Activated T-cell treated with anti-CD3 and anti-CD28 coated beads for 24 hours (primary cell): Measurements from ENCODE around the gene CD300LB.
"Not testable (repeated sequence)": the region's sequence is repeated elsewhere in the genome, so short reads cannot be mapped to it uniquely, and the experiment has no call there.

Experiments used
- DNase-seq: peaks from one replicate; pipeline ENCODE4 v3.0.0-alpha.2; 2020; ENCODE audit warnings: low read depth

The CD300LB gene

DNA sequence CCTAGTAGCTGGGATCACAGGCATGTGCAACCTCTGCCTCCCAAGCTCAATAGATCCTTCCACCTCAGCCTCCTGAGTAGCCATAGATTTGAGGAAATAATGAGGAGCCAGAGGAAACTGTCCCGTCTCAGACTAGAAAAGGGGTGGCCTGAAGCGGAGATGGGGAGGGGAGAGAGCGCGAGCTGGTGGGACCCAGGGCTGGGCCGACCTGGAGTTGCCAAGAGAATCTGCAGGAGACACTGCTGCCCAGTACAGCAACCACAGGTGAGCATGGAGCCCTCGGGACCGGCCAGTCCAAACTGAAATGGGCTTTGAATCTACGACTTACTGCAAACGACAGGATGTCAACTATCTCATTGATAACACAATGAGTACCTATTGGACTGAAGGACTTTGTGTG, 40.6 kb downstream of the CD300LB start:
- DNase-seq = no peak

DNA sequence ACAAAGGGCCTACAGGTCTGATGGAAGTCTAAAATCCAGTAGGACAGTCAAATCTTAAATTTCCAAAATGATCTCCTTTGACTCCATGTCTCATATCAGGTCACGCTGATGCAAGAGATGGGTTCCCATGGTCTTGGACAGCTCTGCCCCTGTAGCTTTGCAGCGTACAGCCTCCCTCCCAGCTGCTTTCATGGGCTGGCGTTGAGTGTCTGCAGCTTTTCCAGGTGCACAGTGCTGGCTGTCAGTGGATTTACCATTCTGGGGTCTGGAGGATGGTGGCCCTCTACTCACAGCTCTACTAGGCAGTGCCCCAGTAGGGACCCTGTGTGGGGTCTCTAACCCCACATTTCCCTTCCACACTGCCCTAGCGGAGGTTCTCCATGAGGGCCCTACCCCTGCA, 43.0 kb downstream of the CD300LB start:
- DNase-seq = not testable (repeated sequence)

DNA sequence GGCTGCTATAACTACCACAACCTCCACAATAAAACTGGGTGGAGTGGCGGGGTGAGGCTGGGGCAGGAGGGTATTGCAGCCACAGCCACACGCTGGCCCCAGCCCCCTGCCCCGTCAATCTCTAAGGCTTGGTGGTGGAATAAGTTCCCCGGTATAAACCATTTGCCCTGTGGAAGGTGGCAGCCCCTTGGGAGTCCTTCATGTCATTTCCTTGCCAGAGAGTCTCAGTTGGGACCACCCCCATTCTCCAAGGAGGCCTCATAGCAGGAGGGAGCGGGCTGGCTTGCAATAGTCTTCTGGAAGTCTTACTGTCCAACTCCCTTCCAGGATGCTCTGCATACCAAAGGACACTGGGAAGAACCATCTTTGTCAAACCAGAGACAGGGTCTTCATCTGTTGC, 45.4 kb downstream of the CD300LB start:
- no peak for DNase-seq

DNA sequence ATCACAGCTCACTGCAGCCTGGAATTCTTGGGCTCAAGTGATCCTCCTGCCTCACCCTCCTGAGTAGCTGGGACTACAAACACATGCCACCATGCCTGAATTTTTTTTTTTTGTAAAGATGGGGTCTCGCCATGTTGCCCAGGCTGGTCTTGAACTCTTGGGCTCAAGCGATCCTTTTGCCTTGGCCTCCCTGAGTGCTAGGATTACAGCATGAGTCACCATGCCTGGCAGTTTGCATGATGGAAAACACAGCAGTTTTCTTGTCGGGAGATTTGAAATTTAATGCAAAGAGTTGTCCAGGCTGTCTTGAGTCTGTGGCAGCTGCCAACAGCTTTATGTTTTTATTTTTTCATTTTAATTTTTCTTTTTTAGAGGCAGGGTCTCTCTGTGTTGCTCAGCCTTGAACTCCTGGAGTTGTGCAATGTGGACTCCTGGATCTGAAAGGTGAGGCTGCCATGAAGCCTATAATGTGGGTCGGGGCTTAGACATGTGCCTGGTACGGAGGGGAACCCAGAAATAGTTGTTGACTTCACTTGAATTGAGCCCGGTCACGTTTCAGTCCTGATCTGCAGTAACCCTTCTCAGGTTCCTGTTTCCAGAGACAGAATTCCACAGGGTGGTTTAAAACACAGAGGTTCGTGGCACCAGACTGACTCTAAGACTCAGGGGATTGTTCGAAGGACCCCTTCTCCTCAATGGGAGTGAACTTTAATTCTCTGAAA, 46.1 kb downstream of the CD300LB start:
- DNase-seq = no peak

DNA sequence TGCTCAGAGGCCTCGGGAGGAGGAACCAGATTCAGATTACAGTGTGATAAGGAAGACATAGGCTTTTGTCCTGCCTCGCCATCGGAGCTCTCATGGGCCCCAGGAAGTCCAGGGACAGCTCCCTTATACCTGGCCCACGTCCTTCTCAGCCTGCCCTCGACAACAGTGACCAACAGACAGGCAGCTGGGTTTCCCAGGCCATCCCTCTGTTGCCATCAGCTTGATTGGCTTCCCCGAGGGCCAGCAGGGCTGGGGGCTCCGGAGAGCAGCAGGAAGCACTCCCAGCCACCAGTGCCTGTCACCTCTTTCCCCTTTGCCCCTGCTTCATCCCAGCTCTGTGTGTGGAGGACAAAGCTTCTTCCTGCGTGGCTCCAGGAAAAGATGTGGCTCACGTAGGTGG, 47.2 kb downstream of the CD300LB start:
- no peak for DNase-seq

DNA sequence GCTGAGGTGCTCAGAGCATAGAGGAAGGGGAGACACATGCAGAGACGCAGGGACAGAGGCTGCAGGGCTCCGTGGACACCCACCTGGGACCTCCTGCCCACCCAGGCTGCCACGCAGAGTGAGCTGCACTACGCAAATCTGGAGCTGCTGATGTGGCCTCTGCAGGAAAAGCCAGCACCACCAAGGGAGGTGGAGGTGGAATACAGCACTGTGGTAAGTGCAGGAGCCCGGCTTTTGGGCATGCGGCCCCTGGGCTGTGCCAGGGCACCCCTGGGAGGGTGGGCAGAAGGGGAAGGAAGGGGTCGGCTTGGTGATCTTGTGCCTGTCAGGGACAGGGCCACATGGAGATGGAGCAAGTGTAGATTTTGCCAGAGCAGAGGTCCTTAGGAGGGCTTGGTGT, 49.7 kb downstream of the CD300LB start:
- no peak for DNase-seq

DNA sequence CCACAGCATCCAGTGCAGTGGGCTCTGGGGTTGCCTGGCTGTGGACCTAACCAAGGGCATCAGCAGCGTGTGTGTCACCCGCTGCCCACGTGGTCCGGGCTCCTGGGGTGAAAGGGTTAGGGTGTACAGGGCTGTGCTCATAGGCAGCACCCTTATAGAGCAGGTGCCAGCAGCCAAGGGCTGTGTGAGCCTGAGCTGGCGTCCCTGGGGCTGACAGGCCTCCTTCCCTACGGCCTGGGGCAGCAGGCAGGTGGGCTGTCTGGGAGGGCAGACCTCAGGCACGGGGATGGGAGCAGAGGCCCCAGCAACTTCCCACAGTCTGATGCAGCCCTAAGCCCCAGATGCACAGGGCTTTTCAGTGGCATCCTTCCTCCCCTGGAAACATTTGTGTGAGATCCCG, 51.0 kb downstream of the CD300LB start:
- DNase-seq = no peak

DNA sequence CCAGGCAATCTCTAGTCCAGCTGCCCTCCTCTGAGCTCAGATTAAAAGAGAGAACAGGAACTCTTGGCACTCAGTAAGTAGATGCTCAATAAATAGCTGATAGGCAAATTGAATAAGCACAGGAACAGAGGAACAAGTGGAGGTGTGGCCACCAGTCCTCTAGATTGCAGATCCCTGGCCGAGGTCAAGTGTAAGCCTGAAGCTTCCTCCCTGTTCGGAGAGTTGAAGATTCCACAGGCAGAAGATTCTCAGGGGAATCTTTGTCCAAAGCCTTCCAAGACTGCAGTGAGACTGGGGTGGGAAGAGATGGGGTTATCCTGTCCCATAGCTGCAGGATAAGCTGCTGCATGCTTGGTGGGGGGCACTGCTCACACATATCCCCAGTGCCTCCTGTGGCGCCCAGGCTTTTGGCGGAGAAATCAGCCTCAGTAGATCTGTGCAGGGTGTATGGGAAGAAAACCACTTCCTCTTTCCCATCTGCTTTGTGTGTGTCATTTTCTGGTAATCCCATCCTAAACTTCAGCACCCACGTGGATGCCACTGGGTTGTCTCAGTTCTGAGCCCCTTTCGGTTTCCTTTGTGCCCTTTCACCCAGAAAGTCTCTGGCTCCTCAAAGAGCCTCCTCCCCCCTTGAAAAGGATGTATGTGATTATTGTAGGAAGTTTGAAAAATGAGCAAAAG, 52.7 kb downstream of the CD300LB start:
- no peak for DNase-seq

DNA sequence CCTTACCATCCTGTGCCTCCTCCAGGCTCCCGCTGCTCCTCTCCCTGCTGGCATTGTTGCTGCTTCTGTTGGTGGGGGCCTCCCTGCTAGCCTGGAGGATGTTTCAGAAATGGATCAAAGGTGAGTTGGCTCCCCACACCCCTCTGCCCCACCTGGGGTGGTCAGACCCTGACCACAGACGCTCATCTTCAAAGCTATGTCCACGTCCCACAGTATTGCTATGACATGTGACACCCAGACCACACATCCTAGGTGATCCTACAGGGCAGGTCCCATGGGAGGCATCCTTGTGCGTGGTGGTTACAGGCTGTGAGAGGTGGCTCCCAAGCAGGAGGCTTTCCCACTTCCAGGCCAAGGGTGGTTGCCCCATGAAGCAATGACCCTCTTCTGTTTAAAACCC, 53.9 kb downstream of the CD300LB start:
- no peak for DNase-seq

DNA sequence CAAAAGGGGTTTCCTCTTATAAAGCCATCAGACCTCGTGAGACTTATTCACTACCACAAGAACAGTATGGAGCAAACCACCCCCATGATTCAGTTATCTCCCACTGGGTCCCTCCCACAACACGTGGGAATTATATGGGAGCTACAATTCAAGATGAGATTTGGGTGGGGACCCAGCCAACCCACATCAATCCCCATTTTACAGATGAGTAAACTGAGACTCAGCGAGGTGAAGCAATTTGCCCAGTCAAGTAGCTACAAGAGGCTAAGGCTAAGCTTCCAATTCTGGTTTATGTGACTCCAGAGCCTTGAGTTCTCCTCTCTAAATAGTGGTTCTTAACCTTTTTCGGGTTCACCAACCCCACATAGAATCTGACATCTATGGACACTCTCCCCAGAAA, 56.1 kb downstream of the CD300LB start:
- no peak for DNase-seq

DNA sequence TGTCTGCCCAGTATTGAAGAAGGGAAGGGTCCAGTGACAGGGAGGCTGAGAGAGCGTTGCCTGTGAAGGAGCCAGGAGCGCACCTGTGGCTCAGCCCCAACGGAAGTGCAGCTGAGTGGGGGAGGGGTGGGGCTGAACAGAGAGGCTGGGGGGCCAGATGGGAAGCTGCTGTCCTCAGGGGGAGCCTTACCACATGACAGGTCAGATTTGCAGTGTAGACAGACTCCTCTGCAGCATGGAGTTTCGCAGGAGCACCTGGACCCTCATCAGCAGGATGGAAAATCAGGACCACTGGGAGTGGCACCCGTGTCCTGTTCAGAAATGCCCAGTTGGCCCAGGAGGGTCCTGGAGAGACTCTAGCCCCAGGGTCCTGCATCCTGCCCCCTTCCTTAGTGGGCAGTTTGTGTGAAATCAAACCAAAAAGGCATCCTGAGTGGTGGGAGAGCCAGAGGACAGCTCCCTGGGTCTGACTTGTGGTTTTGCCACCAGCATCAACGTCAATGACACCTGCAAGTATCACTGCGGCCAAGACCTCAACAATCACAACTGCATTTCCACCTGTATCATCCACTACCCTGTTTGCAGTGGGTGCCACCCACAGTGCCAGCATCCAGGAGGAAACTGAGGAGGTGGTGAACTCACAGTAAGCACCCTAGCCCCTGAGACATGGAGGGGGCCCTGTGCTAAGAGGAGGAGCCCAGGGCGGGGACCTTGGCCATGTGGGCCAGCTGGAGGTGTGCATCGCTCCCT, 57.1 kb downstream of the CD300LB start:
- DNase-seq = no peak

DNA sequence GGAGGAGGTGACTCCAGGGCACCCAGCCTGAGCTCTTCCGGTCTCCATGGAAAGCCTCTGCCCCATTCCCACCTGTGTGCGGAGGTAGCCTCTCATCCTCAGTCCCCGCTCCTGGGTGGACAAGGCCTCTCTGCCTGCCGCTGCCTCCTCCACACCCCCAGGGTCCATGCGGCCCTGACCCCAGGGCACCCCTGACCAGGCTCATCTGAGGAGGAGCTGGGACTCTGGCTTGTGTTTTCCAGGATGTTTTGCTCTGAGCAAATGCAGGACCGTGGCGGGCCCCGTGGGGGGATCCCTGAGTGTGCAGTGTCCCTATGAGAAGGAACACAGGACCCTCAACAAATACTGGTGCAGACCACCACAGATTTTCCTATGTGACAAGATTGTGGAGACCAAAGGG, 58.0 kb downstream of the CD300LB start:
- no peak for DNase-seq

DNA sequence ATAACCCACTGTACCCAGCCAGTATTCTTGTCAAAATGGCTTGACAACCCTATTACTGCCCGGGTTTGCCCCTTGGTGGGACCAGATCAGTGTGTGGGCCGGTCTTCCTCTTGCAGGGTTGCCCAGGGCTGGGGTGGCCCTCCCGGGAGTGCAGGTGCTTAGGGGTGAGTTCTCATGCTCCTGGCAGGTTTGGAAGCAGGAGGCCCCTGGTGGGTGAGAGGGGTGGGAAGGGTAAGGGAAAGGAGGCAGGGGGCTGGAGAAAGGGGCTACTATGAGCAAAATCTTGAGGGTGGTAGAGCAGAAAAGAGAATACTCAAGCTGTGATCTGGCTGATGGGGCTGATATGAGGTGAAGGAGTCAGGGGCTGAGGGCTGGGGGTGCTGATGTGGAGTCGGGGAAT, 58.4 kb downstream of the CD300LB start:
- DNase-seq = no peak

DNA sequence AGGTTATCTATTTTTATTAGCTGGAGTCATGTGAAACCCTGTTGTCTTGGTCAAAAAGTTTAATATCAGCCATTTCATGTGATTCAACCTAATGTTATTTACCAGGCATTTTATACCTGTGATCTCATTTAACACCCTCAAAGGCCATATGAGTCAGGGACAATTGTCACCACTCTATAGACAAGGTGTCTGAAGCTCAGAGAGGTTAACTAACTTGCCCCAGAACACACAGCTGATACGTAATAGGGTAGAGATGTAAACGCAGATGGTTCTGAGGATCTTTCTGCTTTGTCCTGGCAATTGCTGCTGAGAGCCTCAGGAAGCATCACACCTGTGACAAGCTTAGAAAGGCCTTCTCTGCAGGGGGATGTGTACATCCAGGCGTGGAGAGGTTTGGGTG, 59.9 kb downstream of the CD300LB start:
- no peak for DNase-seq
